Heart right ventricle (tissue), 16 donors: ENCODE measurements around the gene IRAG1. TPM values are rescaled to one million over a fixed set of nuclear protein-coding genes. Genes with fewer than 3 reads are reported as not detected.
A peak's percentile ranks its signal among the peaks of the same experiment; 100 is the strongest.

Experiments used
- ATAC-seq, 8 donors: fragments of 200-7000 bp; cut with Tn5 transposase; one replicate each; pipeline ENCODE4 v1.9.1; 2020; ENCODE audit warnings: mild to moderate bottlenecking in 8 of 8, moderate library complexity in 8 of 8, moderate number of reproducible peaks in 1 of 8
- DNase-seq, 2 donors: peaks; one replicate each; pipeline ENCODE4 v3.0.0-alpha.2; 2020
- H3K27ac ChIP-seq, 10 donors: fragments of 200-600 bp; sonication (generic) in 2 of 10; one replicate each; pipeline versions ENCODE4 v1.5.0 to v1.8.0; 2020 to 2022; ENCODE audit warnings: mild to moderate bottlenecking in 3 of 10
- H3K27me3 ChIP-seq, 7 donors: fragments of 200-600 bp; one replicate each; pipeline ENCODE4 v1.8.0; 2021 to 2022; ENCODE audit warnings: mild to moderate bottlenecking in 2 of 7
- H3K36me3 ChIP-seq, 9 donors: fragments of 200-600 bp; sonication (generic) in 1 of 9; one replicate each; pipeline versions ENCODE4 v1.5.0 to v1.8.0; 2020 to 2022; ENCODE audit warnings: mild to moderate bottlenecking in 2 of 9
- H3K4me1 ChIP-seq, 9 donors: fragments of 200-600 bp; sonication (generic) in 1 of 9; one replicate each; pipeline versions ENCODE4 v1.5.0 to v1.8.0; 2020 to 2022; ENCODE audit warnings: mild to moderate bottlenecking in 4 of 9
- H3K4me3 ChIP-seq, 10 donors: fragments of 200-600 bp; sonication (generic) in 2 of 10; one replicate each; pipeline versions ENCODE4 v1.5.0 to v1.8.0; 2020 to 2022; ENCODE audit warnings: mild to moderate bottlenecking in 7 of 10, moderate library complexity in 2 of 10
- H3K9me3 ChIP-seq, 11 donors: fragments of 200-600 bp in 10 of 11; sonication (generic) in 2 of 11; one replicate each; pipeline versions ENCODE4 v1.5.0 to v1.8.0; 2013 to 2022; ENCODE audit warnings: mild to moderate bottlenecking in 2 of 11, control low read depth in 1 of 11, moderate library complexity in 1 of 11
- CTCF ChIP-seq, 9 donors: fragments of 200-600 bp; sonication (generic) in 2 of 9; IDR thresholded peaks; one replicate each; pipeline versions ENCODE4 v1.5.0 to v1.8.0; 2021 to 2022; ENCODE audit warnings: antibody characterized with exemption in 9 of 9, mild to moderate bottlenecking in 5 of 9, moderate library complexity in 1 of 9
- WGBS, 2 donors: extraction: QIAGEN DNeasy Blood & Tissue Kit; methylation state at CpG; one replicate each; pipeline ENCODE4 v1.1.7; 2013; ENCODE audit warnings: inconsistent platforms in 1 of 2; 5-methylcytosine and 5-hydroxymethylcytosine counted together
- intact Hi-C, 10 donors: fragments of 100-400 bp; cut with DNase I; formaldehyde crosslinking; loops; one replicate each; pipeline versions ENCODE4 v1.11.1 to v1.14.2; 2022
- polyA plus RNA-seq, 2 donors: library from polyadenylated mRNA; stranded (reverse); fragments of 200-250 nt; gene quantifications; one replicate each; pipeline ENCODE4 v1.2.3, GENCODE V29; 2013
- total RNA-seq, 10 donors: library from RNA; stranded (reverse); fragmentation: NEBNext Ultra II Directional in 3 of 10; extraction: Animal tissue kit (Norgen Biotek cat#: 25700) in 3 of 10; gene quantifications; one replicate each; pipeline versions ENCODE4 v1.2.1 to v1.2.4, GENCODE V29; 2021 to 2023
- donor health status: Arrhythmogenic right ventricular cardiomyopathy.
- donor health status: ischemic (EF 13 %, LVEDD 7.1; RV severe dilation, severe dysfunction).
- donor health status: healthy with polysubstance abuse.
- donor health status: DM: no; HTN: yes; CAD: no.
- donor health status: DM: no; HTN: no; CAD: no.
- donor health status: ischemic (EF 25% LVEDD 6.9; RV normal size, moderate dysfunction).
- donor health status: ischemic (EF 25% LVEDD 5.7; RV mildly dilated, moderate dysfunction).
- donor health status: healthy.
- donor health status: DM: yes; HTN: yes; CAD: no.
- donor health status: Ischemic cardiomyopathy.
- donor health status: ischemic (EF 35%, LVEDD 5.7; RV mildly dilated, moderate dysfunction).
- donor health status: nonischemic (EF 11% LVEDD 7.7; RV severe dilation, severe dysfunction).
- donor health status: DM: yes; HTN: yes; CAD: no.
- donor health status: PGD.
- donor health status: ischemic (EF 29% LVEDD 5.4; RV normal size, mild dysfunction).
- donor health status: nonischemic (EF 23%, LVEDD 6.1; RV moderate dilation, normal function).

Gene IRAG1
- total and polyA plus RNA-seq, 12 donors, result 2.5 to 8.3 (median 5.0) TPM

GRCh38 chr11:10655943-10656576 lies 37.5 kb downstream of the IRAG1 start:
- Histone ChIP-seq H3K4me1 (peaks cover 5 to 83% (median 46%) of the 10 kb centered on the region in 9 donors), H3K36me3 (no peaks in the 10 kb centered on the region), H3K4me3 (no peak overlapping the region), H3K27ac (peak overlapping the region in 9 of 10 donors; percentile 31 to 77 (median 41)), H3K9me3 (no peaks in the 10 kb centered on the region), H3K27me3 (no peaks in the 10 kb centered on the region)
- TF ChIP-seq CTCF (IDR thresholded peaks at IDR 0.05), result no peak
- DNase-seq, result no peak
- intact Hi-C loops, result loop anchor here (2.0 to 10.0 kb wide), 8 partner anchors 79 to 251 kb away; no protein-coding TSS in a partner anchor
- no peak for ATAC-seq
- 67 to 70% methylated on average over 6 of the region's 6 CpGs for WGBS, 2 donors

GRCh38 chr11:10655227-10655626 lies 38.3 kb downstream of the IRAG1 start:
- H3K4me3 ChIP-seq, result no peak overlapping the region
- no peak for TF ChIP-seq CTCF (IDR thresholded peaks at IDR 0.05)
- peak overlapping the region in 9 of 10 donors; percentile 22 to 77 (median 41) for H3K27ac ChIP-seq
- DNase-seq (no peak), ATAC-seq (no peak)
- intact Hi-C loops, result loop anchor here (2.0 to 10.0 kb wide), 8 partner anchors 80 to 250 kb away; no protein-coding TSS in a partner anchor
- peaks cover 5 to 81% (median 41%) of the 10 kb centered on the region in 9 donors for H3K4me1 ChIP-seq
- no peaks in the 10 kb centered on the region for H3K9me3 ChIP-seq
- WGBS, 2 donors, result 61 to 79% methylated on average over 4 of the region's 4 CpGs
- H3K27me3 ChIP-seq, result no peaks in the 10 kb centered on the region
- no peaks in the 10 kb centered on the region for H3K36me3 ChIP-seq

GRCh38 chr11:10654811-10655150 lies 38.8 kb downstream of the IRAG1 start:
- Histone ChIP-seq H3K9me3 (no peaks in the 10 kb centered on the region), H3K36me3 (no peaks in the 10 kb centered on the region), H3K27ac (peak overlapping the region in 7 of 10 donors; percentile 21 to 77 (median 41)), H3K4me1 (peaks cover 5 to 78% (median 36%) of the 10 kb centered on the region in 9 donors), H3K27me3 (no peaks in the 10 kb centered on the region), H3K4me3 (no peak overlapping the region)
- no peak for DNase-seq
- intact Hi-C loops, result loop anchor here (2.0 to 10.0 kb wide), 12 partner anchors 72 to 250 kb away; no protein-coding TSS in a partner anchor
- no peak for TF ChIP-seq CTCF (IDR thresholded peaks at IDR 0.05)
- ATAC-seq, result no peak
- 60 to 72% methylated on average over 1 of the region's 1 CpG for WGBS, 2 donors

- TF ChIP-seq CTCF (IDR thresholded peaks at IDR 0.05), result peak; percentile 36 to 81 (median 74)
- 67 to 68% methylated on average over 4 of the region's 4 CpGs for WGBS, 2 donors
- no peaks in the 10 kb centered on the region for H3K9me3 ChIP-seq
- H3K27ac ChIP-seq, result peak overlapping the region in 6 of 10 donors; percentile 21 to 77 (median 42)
- ATAC-seq (peak in 5 of 8 donors; percentile 46 to 68 (median 62)), DNase-seq (no peak)
- H3K4me3 ChIP-seq, result no peak overlapping the region
- H3K4me1 ChIP-seq, result peaks cover 5 to 72% (median 30%) of the 10 kb centered on the region in 9 donors
- H3K27me3 ChIP-seq, result no peaks in the 10 kb centered on the region
- intact Hi-C loops, result loop anchor here (2.0 to 10.0 kb wide), 12 partner anchors 72 to 249 kb away; no protein-coding TSS in a partner anchor
- no peaks in the 10 kb centered on the region for H3K36me3 ChIP-seq
Observed at GRCh38 chr11:10653946-10654810, 39.4 kb downstream of the IRAG1 start.
